Activated CD8-positive, alpha-beta memory T cell treated with anti-CD3 and anti-CD28 coated beads for 24 hours (primary cell): ENCODE data around the gene ZNF322.
A peak's percentile ranks its signal among the peaks of the same experiment; 100 is the strongest.
"Not testable (repeated sequence)": the region's sequence is repeated elsewhere in the genome, so short reads cannot be mapped to it uniquely, and the experiment has no call there.

Source experiments
- DNase-seq: peaks from one replicate; pipeline ENCODE4 v3.0.0-alpha.2; 2020

The ZNF322 gene

GRCh38 chr6:26659042-26659999 is at the start of gene ZNF322:
Gene ZNF322 (minus strand): TSS chr6:26659746. CDS start chr6:26638553, 21,193 bp downstream.
- DNase-seq: peak; percentile 93

DNA sequence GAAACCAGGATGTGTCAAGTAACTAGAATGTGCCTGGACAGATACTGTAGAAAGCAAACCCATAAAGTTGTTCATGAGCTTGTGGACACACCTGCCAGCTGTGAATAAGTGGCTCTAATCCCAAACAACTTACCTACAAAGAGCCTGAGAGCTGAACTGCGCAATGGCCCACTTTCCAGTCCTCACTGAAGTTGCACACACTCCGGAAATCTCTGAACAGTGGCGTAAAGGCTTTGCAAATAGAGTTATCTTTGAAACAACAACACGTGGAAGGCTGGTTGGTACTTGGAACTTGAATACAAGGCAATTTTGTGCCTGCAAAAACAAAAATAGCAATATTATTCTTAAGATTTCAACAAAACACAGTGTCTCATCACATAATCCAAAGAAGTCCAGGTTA is 46.2 kb upstream of the ZNF322 start:
- DNase-seq: not testable (repeated sequence)

GRCh38 chr6:26705352-26705751 is 45.8 kb upstream of the ZNF322 start:
- DNase-seq: not testable (repeated sequence)

DNA sequence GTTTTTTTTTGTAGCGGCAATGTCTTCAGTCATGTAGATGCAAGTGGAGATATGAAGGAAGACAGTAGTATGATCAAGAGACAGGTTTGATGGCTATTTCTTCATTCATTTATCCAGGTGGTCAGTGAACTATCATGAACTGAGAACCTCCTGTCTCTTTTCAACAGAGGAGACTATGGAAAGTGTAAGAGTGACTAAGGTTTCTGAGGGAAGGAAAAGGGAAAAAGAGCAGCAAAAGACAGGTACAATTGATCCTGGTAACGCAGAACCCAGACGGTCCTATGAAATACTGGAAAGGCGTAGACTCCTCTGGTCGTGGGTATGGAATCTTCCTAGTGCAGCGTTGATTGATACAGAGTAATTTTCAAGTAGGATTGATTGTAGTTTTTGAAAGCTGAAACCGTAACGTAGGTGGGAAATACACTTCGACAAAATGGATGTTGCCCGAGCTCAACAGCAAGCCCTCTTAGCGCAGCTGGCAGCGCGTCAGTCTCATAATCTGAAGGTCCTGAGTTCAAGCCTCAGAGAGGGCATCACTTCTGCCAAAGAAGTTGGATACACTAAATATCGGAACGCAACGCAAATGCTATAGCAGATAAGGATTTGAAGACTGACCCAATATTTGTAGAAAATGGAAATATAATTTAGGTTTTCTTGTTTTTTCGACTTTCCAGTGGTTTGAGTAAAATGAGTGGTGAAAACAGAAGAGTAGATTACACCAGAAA is 41.6 kb upstream of the ZNF322 start:
- not testable (repeated sequence) for DNase-seq

DNA sequence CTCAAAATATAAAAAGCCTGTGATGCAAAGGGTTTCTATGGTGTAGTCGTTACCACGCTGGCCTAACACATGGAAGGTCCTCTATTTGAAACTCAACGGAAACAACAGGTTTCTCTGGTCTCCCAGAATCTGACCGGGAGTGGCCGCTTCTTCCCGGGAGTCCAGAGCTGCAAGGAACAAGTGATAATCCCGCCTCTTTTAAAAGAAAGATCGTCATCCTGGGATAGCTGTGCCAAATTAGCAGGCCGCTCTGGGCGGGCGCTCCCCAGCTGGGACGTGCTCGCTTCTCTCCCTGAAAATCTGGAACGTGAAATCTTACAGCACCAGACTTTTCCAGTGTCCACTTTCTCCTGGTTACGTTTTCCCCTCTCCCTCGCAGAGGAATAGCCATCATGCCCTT is 38.0 kb upstream of the ZNF322 start:
- DNase-seq: not testable (repeated sequence)

- not testable (repeated sequence) for DNase-seq
These were observed 29.9 kb upstream of the ZNF322 start for GRCh38 chr6:26689324-26689947.

DNA sequence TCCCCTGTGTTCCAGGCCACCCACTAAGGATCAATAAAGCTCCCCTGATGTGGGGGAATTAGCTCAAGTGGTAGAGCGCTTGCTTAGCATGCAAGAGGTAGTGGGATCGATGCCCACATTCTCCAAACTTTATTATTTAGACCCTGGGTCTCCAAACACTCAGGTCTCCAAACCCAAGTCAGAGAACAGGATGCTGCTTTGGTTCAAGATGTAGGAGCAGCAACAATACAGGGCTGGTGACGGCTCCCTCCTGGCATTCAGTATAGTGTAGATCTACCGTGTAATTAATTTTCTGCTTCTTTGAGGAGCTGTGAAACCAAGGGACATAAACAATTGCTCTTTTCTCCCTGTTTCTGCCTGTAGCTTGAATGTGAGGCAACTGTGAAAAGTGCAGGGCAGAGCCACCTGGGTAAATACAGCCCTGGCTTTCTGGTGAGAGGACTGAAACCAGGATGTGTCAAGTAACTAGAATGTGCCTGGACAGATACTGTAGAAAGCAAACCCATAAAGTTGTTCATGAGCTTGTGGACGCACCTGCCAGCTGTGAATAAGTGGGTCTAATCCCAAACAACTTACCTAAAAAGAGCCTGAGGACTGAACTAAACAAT is 23.0 kb upstream of the ZNF322 start:
- not testable (repeated sequence) for DNase-seq

- DNase-seq: not testable (repeated sequence)
These were observed 13.7 kb upstream of the ZNF322 start for GRCh38 chr6:26673287-26673686.

GRCh38 chr6:26670558-26670957 is 11.0 kb upstream of the ZNF322 start:
- DNase-seq: not testable (repeated sequence)

- not testable (repeated sequence) for DNase-seq
These were observed 10.5 kb upstream of the ZNF322 start for GRCh38 chr6:26670003-26670402.

- DNase-seq: no peak
These were observed 435 bp upstream of the ZNF322 start for GRCh38 chr6:26660000-26660361.

DNA sequence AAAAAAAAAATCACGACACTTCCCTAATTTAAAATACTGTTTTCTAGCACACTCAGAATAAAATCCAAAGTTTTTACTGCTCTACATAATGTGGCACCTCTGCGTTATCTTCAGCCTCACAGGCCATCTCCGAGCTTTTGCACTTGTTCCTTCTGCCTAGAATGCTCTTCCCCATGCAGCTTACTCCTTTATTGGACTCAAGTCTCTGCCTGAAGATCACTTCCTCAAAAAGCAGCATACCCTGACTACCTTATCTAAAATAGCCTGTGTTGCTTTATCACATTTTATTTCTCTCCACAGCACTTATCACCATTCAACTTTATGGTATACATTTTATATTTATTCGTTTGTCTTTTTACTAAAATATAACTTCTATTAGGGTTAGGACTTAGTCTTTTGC is 2.3 kb downstream of the ZNF322 start:
- DNase-seq: no peak

DNA sequence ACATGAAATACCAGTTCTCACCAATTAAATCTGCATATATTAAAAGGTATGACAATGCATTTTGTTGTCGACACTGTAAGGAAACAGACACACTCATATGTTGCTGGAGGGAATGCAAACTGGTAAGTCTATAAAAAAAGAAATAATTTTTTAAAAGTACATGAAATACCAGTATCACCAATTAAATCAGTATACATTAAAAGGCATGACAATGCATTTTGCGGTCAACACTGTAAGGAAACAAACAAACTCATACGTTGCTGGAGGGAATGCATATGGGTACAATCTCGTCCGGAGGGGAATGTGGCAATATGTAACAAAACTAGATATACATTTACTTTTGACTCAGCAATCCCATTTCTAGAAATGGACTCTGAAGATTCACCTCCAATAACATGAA is 6.5 kb downstream of the ZNF322 start:
- no peak for DNase-seq

DNA sequence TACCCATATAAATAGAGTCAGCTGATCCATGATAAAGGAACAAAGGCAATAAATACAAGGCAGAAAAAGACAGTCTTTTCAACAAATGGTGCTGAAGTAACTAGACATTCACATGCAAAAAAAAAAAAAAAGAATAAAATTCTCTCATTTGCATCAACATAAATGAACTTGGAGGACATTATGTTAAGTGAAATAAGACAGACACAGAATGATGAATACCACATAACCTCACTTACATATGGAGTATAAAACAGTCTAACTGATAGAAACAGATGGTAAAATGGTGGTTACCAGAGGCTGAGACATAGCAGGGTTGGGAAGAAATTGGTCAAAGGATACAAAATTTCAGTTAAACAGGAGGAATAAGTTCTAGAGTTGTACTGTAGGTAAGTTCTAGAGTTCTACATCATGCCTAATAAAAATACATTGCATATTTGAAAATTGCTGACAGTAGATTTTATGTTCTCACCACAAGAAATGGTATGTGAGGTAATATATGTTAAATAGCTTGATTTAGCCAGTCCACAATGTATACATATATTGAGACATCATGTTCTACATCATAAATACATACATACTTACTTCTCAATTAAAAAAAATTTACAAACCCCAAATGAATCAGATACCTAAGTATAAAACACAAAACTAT is 8.3 kb downstream of the ZNF322 start:
- no peak for DNase-seq

DNA sequence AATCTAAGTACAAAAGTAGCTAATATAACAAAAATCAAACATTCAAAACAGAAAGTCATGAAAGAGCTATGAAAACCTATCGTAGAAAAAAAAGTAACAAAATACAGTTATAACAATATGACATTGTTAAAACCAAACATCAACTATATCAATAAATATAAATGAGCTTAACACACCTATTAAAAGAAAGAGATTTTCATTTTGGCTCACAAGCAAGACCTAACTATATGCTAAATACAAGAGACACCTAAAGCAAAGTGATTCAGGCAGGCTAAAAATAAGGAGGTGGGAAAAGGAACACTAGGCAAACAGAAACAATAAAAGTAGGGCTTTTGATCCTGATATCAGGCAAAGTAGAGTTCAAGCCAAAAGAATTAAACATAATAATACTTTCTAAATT is 13.5 kb downstream of the ZNF322 start:
- no peak for DNase-seq

DNA sequence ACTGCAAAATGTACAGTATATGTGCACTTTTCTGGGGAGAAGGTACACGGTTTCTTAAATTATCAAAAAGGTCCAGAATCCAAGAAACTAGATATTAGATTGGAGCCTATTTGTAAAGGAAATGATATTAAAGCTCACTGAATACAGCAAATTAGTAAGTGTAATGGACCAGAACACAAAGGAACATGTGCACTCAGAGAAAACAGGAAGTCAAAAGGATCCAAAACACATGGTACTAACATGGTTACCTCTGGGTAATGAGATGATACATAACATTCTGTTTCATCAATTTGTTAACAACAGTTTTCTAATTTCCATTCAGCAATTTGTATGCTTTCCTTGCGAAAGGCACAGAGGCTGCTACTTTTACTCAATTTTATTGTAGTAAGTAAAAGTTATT is 18.7 kb downstream of the ZNF322 start:
- no peak for DNase-seq

GRCh38 chr6:26629359-26629758 is 30.2 kb downstream of the ZNF322 start:
- DNase-seq: no peak

DNA sequence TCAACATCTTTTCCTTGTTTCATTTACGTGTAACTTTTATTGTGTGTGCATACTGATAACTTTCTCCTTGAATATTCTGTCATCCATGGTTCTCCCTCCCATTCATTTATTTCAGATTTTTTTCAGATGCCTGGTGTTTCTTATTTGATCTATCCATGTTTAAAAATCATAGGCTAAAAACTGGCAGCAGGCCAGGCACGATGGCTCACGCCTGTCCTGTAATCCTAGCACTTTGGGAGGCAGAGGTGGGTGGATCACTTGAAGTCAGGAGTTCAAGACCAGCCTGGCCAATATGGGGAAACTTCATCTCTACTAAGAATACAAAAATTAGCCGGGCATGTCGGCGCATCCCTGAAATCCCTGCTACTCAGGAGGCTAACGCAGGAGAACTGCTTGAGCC is 31.7 kb downstream of the ZNF322 start:
- no peak for DNase-seq

DNA sequence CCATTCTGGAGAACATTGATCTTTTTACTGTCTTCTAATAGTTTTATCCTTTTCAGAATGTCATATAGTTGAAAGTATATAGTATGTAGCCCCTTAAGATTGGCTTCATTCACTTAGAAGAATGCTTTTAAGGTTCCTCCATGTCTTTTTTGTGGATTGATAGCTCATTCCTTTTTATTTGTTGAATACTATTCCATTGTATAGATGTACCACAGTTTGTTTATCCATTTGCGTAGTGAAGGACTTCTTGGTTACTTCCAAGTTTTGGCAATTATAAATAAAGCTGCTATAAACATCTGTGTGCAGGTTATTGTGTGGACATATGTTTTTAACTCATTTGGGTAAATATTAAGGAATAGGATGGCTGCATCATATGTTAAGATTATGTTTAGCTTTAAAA is 35.0 kb downstream of the ZNF322 start:
- no peak for DNase-seq

GRCh38 chr6:26623339-26623859 is 36.1 kb downstream of the ZNF322 start:
- DNase-seq: no peak

- DNase-seq: peak; percentile 68
These were observed 45.6 kb downstream of the ZNF322 start for GRCh38 chr6:26613689-26614683.
